NT2/D1 (cell line): Measurements from ENCODE around the gene ASCC2.

Experiments used
- YY1 ChIP-seq: IDR thresholded peaks from 2 replicates; pipeline ENCODE4 v1.6.1; 2011; ENCODE audit not compliant: insufficient read length, insufficient read depth
- ZNF274 ChIP-seq: IDR thresholded peaks from 2 replicates; pipeline ENCODE4 v1.6.1; 2011; ENCODE audit warnings: mild to moderate bottlenecking, low read depth, low read length

GRCh38 chr22:29758959-29759358 is 79.1 kb downstream of the ASCC2 start:
- TF ChIP-seq YY1 (no peak), ZNF274 (no peak)
